Measurements from ENCODE around the gene SPATA9.
A peak's percentile ranks its signal among the peaks of the same experiment; 100 is the strongest.

Gene SPATA9, protein sequence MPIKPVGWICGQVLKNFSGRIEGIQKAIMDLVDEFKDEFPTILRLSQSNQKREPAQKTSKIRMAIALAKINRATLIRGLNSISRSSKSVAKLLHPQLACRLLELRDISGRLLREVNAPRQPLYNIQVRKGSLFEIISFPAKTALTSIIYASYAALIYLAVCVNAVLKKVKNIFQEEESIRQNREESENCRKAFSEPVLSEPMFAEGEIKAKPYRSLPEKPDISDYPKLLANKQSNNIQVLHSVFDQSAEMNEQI

DNA sequence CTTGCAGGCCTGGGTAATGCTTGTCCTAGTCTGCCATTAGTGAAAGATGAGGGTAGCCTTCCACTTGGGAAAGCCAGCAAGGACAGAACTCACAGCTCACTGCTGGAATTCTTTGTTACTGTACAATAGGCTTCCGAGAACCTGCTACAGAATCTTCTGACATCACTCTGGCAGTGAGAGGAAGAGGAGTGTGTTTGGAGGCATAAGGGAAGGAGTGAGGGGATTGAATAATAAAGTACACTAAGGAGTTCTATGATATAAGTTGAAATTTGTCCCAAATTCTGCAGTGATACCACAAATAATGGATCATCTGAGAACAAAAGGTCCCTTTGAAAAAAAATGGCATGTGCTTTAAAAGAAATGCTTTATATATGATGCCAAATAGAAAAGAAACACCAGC lies at the start of gene SPATA9:
Gene SPATA9 (minus strand): TSS at position 101 of the 400 bp plus-strand sequence. CDS start 137 bp downstream, outside the sequence.
- no peak for DNase-seq

DNA sequence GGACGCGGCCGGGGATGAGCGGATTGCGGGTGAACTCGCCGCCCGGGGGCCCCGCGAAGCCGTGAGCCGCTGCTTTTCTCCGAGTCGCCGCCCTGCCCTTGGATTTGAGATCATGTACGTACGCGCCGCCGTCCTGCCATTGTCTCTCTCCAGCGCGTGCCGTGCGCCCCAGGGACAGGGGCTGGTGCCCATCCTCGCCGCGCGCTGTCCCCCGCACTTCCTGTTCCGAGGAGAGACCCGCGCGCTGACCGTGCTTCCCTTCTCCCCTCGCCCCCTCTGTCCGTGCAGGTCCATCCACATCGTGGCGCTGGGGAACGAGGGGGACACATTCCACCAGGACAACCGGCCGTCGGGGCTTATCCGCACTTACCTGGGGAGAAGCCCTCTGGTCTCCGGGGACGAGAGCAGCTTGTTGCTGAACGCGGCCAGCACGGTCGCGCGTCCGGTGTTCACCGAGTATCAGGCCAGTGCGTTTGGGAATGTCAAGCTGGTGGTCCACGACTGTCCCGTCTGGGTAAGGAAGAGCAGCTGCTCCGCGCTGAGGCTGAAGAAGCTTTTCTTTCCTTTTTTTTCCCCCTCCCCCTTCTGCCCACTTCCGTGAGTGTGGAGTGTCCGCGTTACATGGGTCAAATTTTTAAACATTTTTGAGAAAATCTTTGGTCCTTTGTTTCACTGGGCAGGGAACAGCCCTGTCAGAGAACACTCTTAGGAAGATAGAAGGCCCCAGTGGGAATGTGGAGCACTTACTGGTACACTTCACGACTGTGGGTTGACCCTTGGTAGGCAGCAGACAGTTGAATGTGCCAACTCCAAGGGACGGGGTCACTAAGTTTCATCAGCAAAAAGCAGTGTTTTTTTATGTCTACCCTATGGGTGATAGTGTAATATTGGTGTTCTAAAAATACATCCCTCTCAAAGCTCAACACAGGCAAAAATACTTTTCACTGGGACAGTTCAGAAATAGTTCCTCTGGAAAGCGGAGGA lies 49.1 kb upstream of the SPATA9 start:
- peak in 13 of 14 donors; percentile 27 to 77 (median 61) for DNase-seq

DNA sequence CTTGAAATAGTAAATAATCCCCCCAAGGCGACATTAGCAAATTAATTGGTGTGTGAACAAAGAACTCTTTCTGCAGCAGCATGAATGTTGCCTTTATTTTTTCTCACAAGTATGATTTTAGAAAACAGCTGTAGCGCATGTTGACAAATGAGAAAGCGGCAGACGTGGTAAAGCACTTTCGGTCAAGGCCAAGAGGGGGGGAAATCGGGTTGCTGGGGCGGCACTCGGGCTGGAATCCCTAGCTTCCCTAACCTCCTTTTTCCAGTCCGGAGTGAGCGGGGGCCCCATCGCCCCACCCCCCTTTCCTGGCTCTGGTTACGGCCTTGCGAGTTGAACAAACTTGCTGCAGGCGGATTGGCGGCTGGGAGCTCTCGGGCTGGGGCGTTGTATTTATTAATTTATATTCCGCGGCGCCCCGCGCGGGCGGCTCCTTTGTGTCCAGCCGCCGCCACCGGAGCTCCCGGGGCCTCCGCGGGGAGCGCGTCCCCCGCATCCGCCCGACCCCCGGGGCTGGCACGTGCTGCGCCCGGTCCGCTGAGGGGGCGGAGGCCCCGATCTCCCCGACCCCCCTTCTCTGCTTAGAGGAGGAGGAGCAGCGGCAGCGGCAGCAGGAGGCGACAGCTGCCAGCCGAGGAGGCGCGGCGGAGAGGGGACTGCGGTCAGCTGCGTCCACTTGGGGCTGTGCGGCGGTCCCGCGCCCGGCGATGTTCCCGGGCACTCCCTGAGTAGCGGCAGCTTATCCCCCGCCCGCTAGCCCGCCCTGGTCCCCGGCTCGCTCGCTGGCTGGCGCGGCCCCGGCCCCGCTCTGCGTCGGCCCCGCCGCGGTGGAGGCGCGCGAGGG lies 48.2 kb upstream of the SPATA9 start, which contains the start of gene RHOBTB3:
Gene RHOBTB3 (plus strand): TSS at position 607 of the 841 bp plus-strand sequence. CDS start 347 bp downstream, outside the sequence.
- DNase-seq: peak; percentile 10 to 92 (median 85)

GRCh38 chr5:95730011-95730700 lies 47.4 kb upstream of the SPATA9 start:
- no peak for DNase-seq

- no peak for DNase-seq
Observed at GRCh38 chr5:95729115-95730010, 46.6 kb upstream of the SPATA9 start.

- no peak for DNase-seq
Observed at GRCh38 chr5:95728494-95729114, 45.8 kb upstream of the SPATA9 start.

GRCh38 chr5:95727764-95728191 lies 45.0 kb upstream of the SPATA9 start:
- no peak for DNase-seq

GRCh38 chr5:95726811-95727763 lies 44.3 kb upstream of the SPATA9 start:
- DNase-seq: no peak

- no peak for DNase-seq
Observed at GRCh38 chr5:95725937-95726810, 43.4 kb upstream of the SPATA9 start.

- no peak for DNase-seq
Observed at GRCh38 chr5:95725071-95725820, 42.5 kb upstream of the SPATA9 start.

GRCh38 chr5:95723632-95724369 lies 41.0 kb upstream of the SPATA9 start:
- DNase-seq: no peak

DNA sequence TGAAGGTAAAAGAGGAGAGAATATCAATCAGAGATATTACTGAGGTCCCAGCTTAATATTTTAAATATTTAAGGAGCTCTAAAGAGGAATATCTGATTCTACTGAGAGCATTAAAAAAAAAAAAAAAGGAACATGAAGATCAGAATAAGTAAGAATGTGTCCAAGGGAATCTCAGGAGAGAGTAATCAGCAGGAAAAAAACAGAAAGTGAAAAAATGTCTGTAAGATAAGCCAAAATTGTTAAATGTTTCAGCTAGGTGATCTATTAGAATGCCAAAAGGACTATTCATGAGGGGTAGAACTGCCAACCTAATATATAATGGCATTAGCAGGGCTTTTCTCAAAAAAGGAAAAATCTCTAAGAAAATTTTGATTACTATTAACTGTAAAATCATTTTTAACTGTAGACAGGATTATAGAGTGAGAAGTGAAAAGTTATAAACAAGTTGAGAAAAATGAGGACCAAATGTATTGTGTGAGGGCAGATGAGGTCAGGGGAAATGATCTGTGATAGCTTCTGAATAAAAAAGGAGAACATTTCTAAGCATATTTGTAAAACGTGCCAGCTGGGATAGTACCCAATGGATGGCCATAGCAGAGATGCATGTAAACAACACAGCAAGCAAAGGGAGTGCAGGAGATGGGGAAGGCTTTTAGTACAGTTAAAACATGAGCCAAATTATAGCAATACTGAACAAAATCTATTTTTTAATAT lies 38.9 kb upstream of the SPATA9 start:
- no peak for DNase-seq

- peak in 2 of 14 donors; percentile 8 to 62 for DNase-seq
Observed at GRCh38 chr5:95720094-95720786, 37.4 kb upstream of the SPATA9 start.

DNA sequence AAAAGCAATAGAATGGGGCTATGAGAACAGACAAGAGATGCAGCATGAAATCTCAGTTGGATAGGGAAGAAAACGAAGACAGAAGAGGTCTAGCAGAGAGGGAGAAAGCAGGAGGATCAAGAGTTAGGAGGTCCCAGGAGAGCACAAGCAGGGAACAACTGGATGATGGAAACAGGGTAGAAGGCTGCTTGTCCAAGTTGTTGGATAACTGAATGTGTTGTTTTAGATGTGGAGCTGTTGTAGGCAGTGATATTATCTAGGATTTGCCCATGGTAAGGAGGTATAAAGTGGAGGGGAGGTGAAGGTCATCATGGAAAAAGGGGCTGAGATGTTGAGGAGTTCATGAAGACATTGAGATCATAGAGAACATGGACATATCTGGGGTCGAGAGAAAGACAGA lies 35.9 kb upstream of the SPATA9 start:
- DNase-seq: no peak

GRCh38 chr5:95718203-95718602 lies 35.4 kb upstream of the SPATA9 start:
- DNase-seq: no peak
